Left lung (tissue), 10 donors: ENCODE data around the gene CTSW. TPM values are rescaled to one million over a fixed set of nuclear protein-coding genes. Genes with fewer than 3 reads are reported as not detected.

ENCODE experiments used
- ATAC-seq: fragments of 200-7000 bp; cut with Tn5 transposase; one replicate; pipeline ENCODE4 v1.9.1; 2020; ENCODE audit warnings: moderate library complexity
- DNase-seq, 4 donors: peaks; one replicate each; pipeline ENCODE4 v3.0.0-alpha.2; 2013 to 2020
- H3K27ac ChIP-seq, 2 donors: fragments of 200-600 bp; sonication (generic) in 1 of 2; one replicate each; pipeline versions ENCODE4 v1.5.0 to v1.8.0; 2020 to 2021
- H3K27me3 ChIP-seq, 2 donors: fragments of 200-600 bp; sonication (generic) in 1 of 2; one replicate each; pipeline versions ENCODE4 v1.5.0 to v1.8.0; 2020 to 2021
- H3K36me3 ChIP-seq, 2 donors: fragments of 200-600 bp; sonication (generic) in 1 of 2; one replicate each; pipeline versions ENCODE4 v1.5.0 to v1.8.0; 2020 to 2021
- H3K4me1 ChIP-seq, 2 donors: fragments of 200-600 bp; one replicate each; pipeline ENCODE4 v1.8.0; 2021
- H3K4me3 ChIP-seq, 2 donors: fragments of 200-600 bp; sonication (generic) in 1 of 2; one replicate each; pipeline versions ENCODE4 v1.5.0 to v1.8.0; 2020 to 2021; ENCODE audit warnings: mild to moderate bottlenecking in 1 of 2
- H3K9me3 ChIP-seq, 2 donors: fragments of 200-600 bp; sonication (generic) in 1 of 2; one replicate each; pipeline versions ENCODE4 v1.5.0 to v1.8.0; 2020 to 2021
- CTCF ChIP-seq, 2 donors: fragments of 200-600 bp; sonication (generic) in 1 of 2; IDR thresholded peaks; one replicate each; pipeline versions ENCODE4 v1.5.0 to v1.8.0; 2021; ENCODE audit warnings: antibody characterized with exemption in 2 of 2
- intact Hi-C, 2 donors: fragments of 100-400 bp; cut with DNase I; formaldehyde crosslinking; loops; one replicate each; pipeline versions ENCODE4 v1.11.2 to v1.14.2; 2022
- polyA plus RNA-seq, 6 donors: library from polyadenylated mRNA; unstranded; fragments of 120-200 nt; gene quantifications; one replicate each; pipeline ENCODE4 v1.2.1, GENCODE V29; 2013; ENCODE audit not compliant: insufficient read length in 6 of 6
- total RNA-seq, 2 donors: library from RNA; stranded (reverse); fragmentation: NEBNext Ultra II Directional; extraction: Animal tissue kit (Norgen Biotek cat#: 25700); gene quantifications; one replicate each; pipeline ENCODE4 v1.2.1, GENCODE V29; 2021
- donor health status: DM: no; HTN: yes; CAD: no.
- donor health status: DM: no; HTN: no; CAD: no.

The CTSW gene
- total and polyA plus RNA-seq, 8 donors = 2.7 to 9.1 (median 5.9) TPM

GRCh38 chr11:65916391-65916790, 36.8 kb downstream of the CTSW start:
- H3K36me3 ChIP-seq = peaks cover 0 to 10% of the 10 kb centered on the region in 2 donors
- peak overlapping the region; percentile 81 to 94 for H3K27ac ChIP-seq
- peaks cover 48 to 73% of the 10 kb centered on the region in 2 donors for H3K4me1 ChIP-seq
- intact Hi-C loops = no loop called here
- DNase-seq (no peak), ATAC-seq (no peak)
- no peak overlapping the region for H3K4me3 ChIP-seq
- no peaks in the 10 kb centered on the region for H3K27me3 ChIP-seq
- no peak for TF ChIP-seq CTCF (IDR thresholded peaks at IDR 0.05)
- H3K9me3 ChIP-seq = no peaks in the 10 kb centered on the region

GRCh38 chr11:65917077-65917433, 37.4 kb downstream of the CTSW start:
- Histone ChIP-seq H3K9me3 (no peaks in the 10 kb centered on the region), H3K4me1 (peaks cover 41 to 66% of the 10 kb centered on the region in 2 donors), H3K27ac (peak overlapping the region in 1 of 2 donors; percentile 94), H3K4me3 (peak overlapping the region in 1 of 2 donors; percentile 98), H3K36me3 (peaks cover 0 to 15% of the 10 kb centered on the region in 2 donors), H3K27me3 (no peaks in the 10 kb centered on the region)
- intact Hi-C loops = no loop called here
- no peak for TF ChIP-seq CTCF (IDR thresholded peaks at IDR 0.05)
- ATAC-seq (no peak), DNase-seq (no peak)

- intact Hi-C loops = no loop called here
- DNase-seq = peak in 1 of 4 donors; percentile 74
- Histone ChIP-seq H3K4me3 (peak overlapping the region; percentile 91 to 98), H3K36me3 (peaks cover 0 to 20% of the 10 kb centered on the region in 2 donors), H3K4me1 (peaks cover 41 to 62% of the 10 kb centered on the region in 2 donors), H3K9me3 (no peaks in the 10 kb centered on the region), H3K27ac (peak overlapping the region; percentile 91 to 94), H3K27me3 (no peaks in the 10 kb centered on the region)
- ATAC-seq = no peak
- no peak for TF ChIP-seq CTCF (IDR thresholded peaks at IDR 0.05)
Measured at GRCh38 chr11:65917434-65918210, 38.0 kb downstream of the CTSW start.

- no peaks in the 10 kb centered on the region for H3K27me3 ChIP-seq
- DNase-seq (peak in 1 of 4 donors; percentile 58), ATAC-seq (no peak)
- TF ChIP-seq CTCF (IDR thresholded peaks at IDR 0.05) = no peak
- H3K4me1 ChIP-seq = peaks cover 41 to 56% of the 10 kb centered on the region in 2 donors
- H3K36me3 ChIP-seq = peaks cover 0 to 26% of the 10 kb centered on the region in 2 donors
- no peaks in the 10 kb centered on the region for H3K9me3 ChIP-seq
- H3K4me3 ChIP-seq = peak within 1 kb of the TSS; percentile 94 to 98
- H3K27ac ChIP-seq = peak within 1 kb of the TSS; percentile 91 to 94
- intact Hi-C loops = no loop called here
Measured at GRCh38 chr11:65918211-65919140, 38.8 kb downstream of the CTSW start, which contains the start of gene C11orf68. Gene C11orf68, minus strand, starts transcription at chr11:65919062. Its CDS starts 31 bp downstream, at chr11:65919031.
